ENCODE measurements around the gene CCDC107.

DNA sequence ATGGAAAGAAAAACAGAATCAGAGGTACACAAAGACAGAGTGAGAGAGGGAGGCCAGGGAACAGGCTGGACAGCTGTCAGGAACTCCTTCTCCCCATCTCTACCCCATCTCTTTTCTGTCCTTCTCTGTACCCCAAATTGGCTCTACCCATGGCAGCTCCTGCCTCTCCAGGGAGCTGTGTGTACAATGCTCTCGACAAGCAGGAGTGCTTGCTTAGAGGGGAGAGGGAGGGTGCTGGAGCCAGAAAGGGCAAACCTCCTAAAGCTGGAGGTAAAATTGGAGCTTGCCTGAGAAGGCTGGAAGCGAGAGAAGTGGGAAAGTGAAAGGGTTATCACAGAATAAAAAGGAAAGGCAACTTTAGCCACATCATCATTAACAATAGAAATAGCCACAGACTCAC lies 25.2 kb downstream of the CCDC107 start:
- TF ChIP-seq, protein P1, sequence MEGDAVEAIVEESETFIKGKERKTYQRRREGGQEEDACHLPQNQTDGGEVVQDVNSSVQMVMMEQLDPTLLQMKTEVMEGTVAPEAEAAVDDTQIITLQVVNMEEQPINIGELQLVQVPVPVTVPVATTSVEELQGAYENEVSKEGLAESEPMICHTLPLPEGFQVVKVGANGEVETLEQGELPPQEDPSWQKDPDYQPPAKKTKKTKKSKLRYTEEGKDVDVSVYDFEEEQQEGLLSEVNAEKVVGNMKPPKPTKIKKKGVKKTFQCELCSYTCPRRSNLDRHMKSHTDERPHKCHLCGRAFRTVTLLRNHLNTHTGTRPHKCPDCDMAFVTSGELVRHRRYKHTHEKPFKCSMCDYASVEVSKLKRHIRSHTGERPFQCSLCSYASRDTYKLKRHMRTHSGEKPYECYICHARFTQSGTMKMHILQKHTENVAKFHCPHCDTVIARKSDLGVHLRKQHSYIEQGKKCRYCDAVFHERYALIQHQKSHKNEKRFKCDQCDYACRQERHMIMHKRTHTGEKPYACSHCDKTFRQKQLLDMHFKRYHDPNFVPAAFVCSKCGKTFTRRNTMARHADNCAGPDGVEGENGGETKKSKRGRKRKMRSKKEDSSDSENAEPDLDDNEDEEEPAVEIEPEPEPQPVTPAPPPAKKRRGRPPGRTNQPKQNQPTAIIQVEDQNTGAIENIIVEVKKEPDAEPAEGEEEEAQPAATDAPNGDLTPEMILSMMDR (IDR thresholded peaks at IDR 0.05; ENCODE audit: low read depth, low read length) = no peak
- no peak for TF ChIP-seq EZH2phosphoT487 (IDR thresholded peaks at IDR 0.05; ENCODE audit: low read depth)

All from OCI-LY3 (cell line).